ENCODE data around the gene ERC1.
"Not testable (repeated sequence)": the region's sequence is repeated elsewhere in the genome, so short reads cannot be mapped to it uniquely, and the experiment has no call there.

ERC1 gene

GRCh38 chr12:1083151-1083888 lies 92.3 kb downstream of the ERC1 start:
- no peak for DNase-seq

GRCh38 chr12:1083889-1084262 lies 92.9 kb downstream of the ERC1 start:
- no peak for DNase-seq

GRCh38 chr12:1091350-1091749 lies 100.3 kb downstream of the ERC1 start:
- no peak for DNase-seq

GRCh38 chr12:1093166-1093751 lies 102.2 kb downstream of the ERC1 start:
- peak; percentile 21 for DNase-seq

- DNase-seq: no peak
Observed at GRCh38 chr12:1094714-1095113, 103.7 kb downstream of the ERC1 start.

- peak; percentile 52 for DNase-seq
Observed at GRCh38 chr12:1099158-1099557, 108.1 kb downstream of the ERC1 start.

GRCh38 chr12:1099618-1100017 lies 108.6 kb downstream of the ERC1 start:
- DNase-seq: not testable (repeated sequence)

- DNase-seq: no peak
Observed at GRCh38 chr12:1102115-1102514, 111.1 kb downstream of the ERC1 start.

GRCh38 chr12:1102791-1103450 lies 111.9 kb downstream of the ERC1 start:
- no peak for DNase-seq

GRCh38 chr12:1103632-1104031 lies 112.6 kb downstream of the ERC1 start:
- DNase-seq: no peak

GRCh38 chr12:1104088-1104800 lies 113.2 kb downstream of the ERC1 start:
- no peak for DNase-seq

- no peak for DNase-seq
Observed at GRCh38 chr12:1107669-1108068, 116.6 kb downstream of the ERC1 start.

GRCh38 chr12:1108276-1108675 lies 117.3 kb downstream of the ERC1 start:
- no peak for DNase-seq

- no peak for DNase-seq
Observed at GRCh38 chr12:1115484-1116231, 124.6 kb downstream of the ERC1 start.

GRCh38 chr12:1117371-1117770 lies 126.3 kb downstream of the ERC1 start:
- DNase-seq: no peak

GRCh38 chr12:1117970-1118563 lies 127.0 kb downstream of the ERC1 start:
- peak; percentile 75 for DNase-seq

- DNase-seq: peak; percentile 10
Observed at GRCh38 chr12:1122786-1123185, 131.8 kb downstream of the ERC1 start.

- no peak for DNase-seq
Observed at GRCh38 chr12:1126091-1126490, 135.1 kb downstream of the ERC1 start.

GRCh38 chr12:1127021-1127420 lies 136.0 kb downstream of the ERC1 start:
- DNase-seq: no peak

- DNase-seq: no peak
Observed at GRCh38 chr12:1130164-1130563, 139.1 kb downstream of the ERC1 start.

- no peak for DNase-seq
Observed at GRCh38 chr12:1130571-1130970, 139.5 kb downstream of the ERC1 start.

GRCh38 chr12:1131811-1132224 lies 140.8 kb downstream of the ERC1 start:
- no peak for DNase-seq
